Endodermal cell (in vitro differentiated cells): Measurements from ENCODE around the gene ABR. TPM values are rescaled to one million over a fixed set of nuclear protein-coding genes. Genes with fewer than 3 reads are reported as not detected.

Source experiments
- DNase-seq: peaks from one replicate; pipeline ENCODE4 v3.0.0-alpha.2; 2017
- H3K27ac ChIP-seq: 2 replicates; pipeline ENCODE4 v1.5.1; 2013; ENCODE audit warnings: mild to moderate bottlenecking, low read depth, low read length, moderate library complexity
- H3K27me3 ChIP-seq: 2 replicates; pipeline ENCODE4 v1.6.1; 2013; ENCODE audit warnings: mild to moderate bottlenecking, low read length, moderate library complexity; ENCODE audit not compliant: insufficient read depth, control insufficient read depth, poor library complexity, severe bottlenecking
- H3K36me3 ChIP-seq: 2 replicates; pipeline ENCODE4 v1.7.0; 2013; ENCODE audit warnings: mild to moderate bottlenecking, low read length, moderate library complexity; ENCODE audit not compliant: control insufficient read depth, insufficient read depth
- H3K4me1 ChIP-seq: one replicate; pipeline ENCODE4 v1.7.0; 2013; ENCODE audit warnings: low read length; ENCODE audit not compliant: control insufficient read depth, insufficient read depth
- H3K4me3 ChIP-seq: 2 replicates; pipeline ENCODE4 v1.5.1; 2013; ENCODE audit warnings: mild to moderate bottlenecking, low read length, moderate library complexity
- H3K9ac ChIP-seq: 2 replicates; pipeline ENCODE4 v1.6.1; 2013; ENCODE audit warnings: mild to moderate bottlenecking, low read length, moderate library complexity; ENCODE audit not compliant: poor library complexity, severe bottlenecking; ENCODE audit errors: extremely low read depth
- H3K9me3 ChIP-seq: 2 replicates; pipeline ENCODE4 v1.6.1; 2013; ENCODE audit warnings: mild to moderate bottlenecking, low read length, moderate library complexity; ENCODE audit not compliant: control insufficient read depth
- H3K27ac Mint-ChIP-seq: 2 replicates; pipeline ENCODE4 v1.8.0; 2020; ENCODE audit warnings: mixed read lengths
- H3K27me3 Mint-ChIP-seq: 2 replicates; pipeline ENCODE4 v1.8.0; 2021; ENCODE audit warnings: mild to moderate bottlenecking, mixed read lengths; ENCODE audit not compliant: insufficient read depth
- H3K36me3 Mint-ChIP-seq: 2 replicates; pipeline ENCODE4 v1.8.0; 2020; ENCODE audit warnings: low read depth, mixed read lengths
- H3K4me1 Mint-ChIP-seq: 2 replicates; pipeline ENCODE4 v1.8.0; 2020; ENCODE audit warnings: mixed read lengths
- H3K4me3 Mint-ChIP-seq: 2 replicates; pipeline ENCODE4 v1.8.0; 2020; ENCODE audit warnings: mild to moderate bottlenecking, moderate library complexity, mixed read lengths
- H3K9me3 Mint-ChIP-seq: 2 replicates; pipeline ENCODE4 v1.8.0; 2020; ENCODE audit warnings: mild to moderate bottlenecking, mixed read lengths
- CTCF ChIP-seq: fragments of 200-600 bp; sonication (generic); conservative IDR thresholded peaks from 2 replicates; pipeline ENCODE4 v1.5.0; 2021; ENCODE audit warnings: antibody characterized with exemption, mild to moderate bottlenecking
- WGBS, 2 experiments: methylation state at CpG; one replicate each; pipeline versions ENCODE4 v1.1.5 to v1.1.7; 2013; ENCODE audit warnings: missing lambda C conversion rate in 2 of 2, mixed read lengths in 1 of 2; ENCODE audit not compliant: insufficient coverage in 1 of 2, insufficient read length in 1 of 2; 5-methylcytosine and 5-hydroxymethylcytosine counted together
- total RNA-seq, 2 donors: library from RNA; stranded (reverse); fragmentation: NEBNext Ultra II Directional in 1 of 2; extraction: Animal tissue kit (Norgen Biotek cat#: 25700) in 1 of 2; gene quantifications; 2 replicates in 1 of 2; 3 replicates in 1 of 2; pipeline ENCODE4 v1.2.1, GENCODE V29; 2021

The ABR gene
- total RNA-seq, 2 donors from 2014 or later = 51.1 to 58.7 TPM

GRCh38 chr17:1179112-1179817 lies 516 bp downstream of the ABR start:
- no peaks in the 10 kb centered on the region for H3K9me3 Mint-ChIP-seq
- DNase-seq = peak; percentile 71
- 0 to 3% methylated on average over 5 to 69 of the region's 69 CpGs for WGBS, 2 experiments

GRCh38 chr17:1177016-1177700 lies 2.6 kb downstream of the ABR start:
- Mint-ChIP-seq H3K4me1 (peaks cover 6% of the 10 kb centered on the region), H3K27ac (no peak overlapping the region), H3K27me3 (peaks cover 23% of the 10 kb centered on the region), H3K36me3 (no peaks in the 10 kb centered on the region), H3K9me3 (no peaks in the 10 kb centered on the region), H3K4me3 (peak overlapping the region; percentile 65)
- no peak overlapping the region for H3K9ac ChIP-seq
- H3K9me3 ChIP-seq = no peaks in the 10 kb centered on the region
- H3K36me3 ChIP-seq = no peaks in the 10 kb centered on the region
- H3K4me1 ChIP-seq = no peaks in the 10 kb centered on the region
- H3K27ac ChIP-seq = no peak overlapping the region
- no peak for TF ChIP-seq CTCF
- H3K4me3 ChIP-seq = no peak overlapping the region
- DNase-seq = no peak
- WGBS, 2 experiments = 87 to 91% methylated on average over 5 to 9 of the region's 9 CpGs
- H3K27me3 ChIP-seq = peaks cover 22% of the 10 kb centered on the region

More at GRCh38 chr17:1179112-1179817, 516 bp downstream of the ABR start:
- Histone ChIP-seq H3K27ac (no peak overlapping the region), H3K27me3 (peaks cover 30% of the 10 kb centered on the region), H3K9ac (no peak overlapping the region), H3K36me3 (no peaks in the 10 kb centered on the region), H3K4me1 (no peaks in the 10 kb centered on the region), H3K9me3 (no peaks in the 10 kb centered on the region), H3K4me3 (peak overlapping the region; percentile 68)
- Mint-ChIP-seq H3K4me1 (peaks cover 6% of the 10 kb centered on the region), H3K4me3 (peak overlapping the region; percentile 65), H3K27ac (no peak overlapping the region), H3K36me3 (no peaks in the 10 kb centered on the region), H3K27me3 (peaks cover 37% of the 10 kb centered on the region)
- no peak for TF ChIP-seq CTCF

- TF ChIP-seq CTCF = no peak
- H3K27me3 ChIP-seq = no peaks in the 10 kb centered on the region
- H3K36me3 ChIP-seq = no peaks in the 10 kb centered on the region
- no peaks in the 10 kb centered on the region for H3K9me3 Mint-ChIP-seq
- no peak overlapping the region for H3K27ac ChIP-seq
- H3K9ac ChIP-seq = no peak overlapping the region
- H3K36me3 Mint-ChIP-seq = no peaks in the 10 kb centered on the region
- peaks cover 6% of the 10 kb centered on the region for H3K27me3 Mint-ChIP-seq
- H3K9me3 ChIP-seq = no peaks in the 10 kb centered on the region
- no peak overlapping the region for H3K4me3 ChIP-seq
- H3K4me1 Mint-ChIP-seq = peaks cover 6% of the 10 kb centered on the region
- no peak overlapping the region for H3K4me3 Mint-ChIP-seq
- DNase-seq = no peak
- no peak overlapping the region for H3K27ac Mint-ChIP-seq
- no peaks in the 10 kb centered on the region for H3K4me1 ChIP-seq
- 94% methylated on average over 10 to 11 of the region's 11 CpGs for WGBS, 2 experiments
Measured at GRCh38 chr17:1174263-1174880, 5.4 kb downstream of the ABR start.
